Esophagus muscularis mucosa (tissue), 3 donors: ENCODE results near the gene PYGB.

Source experiments
- CTCF ChIP-seq, 3 experiments: fragments of 200-600 bp in 2 of 3; fragments of 450-650 bp in 1 of 3; sonication (generic) in 2 of 3; IDR thresholded peaks; one replicate each; pipeline ENCODE4 v1.5.1; 2017 to 2019; ENCODE audit warnings: antibody characterized with exemption in 3 of 3, mild to moderate bottlenecking in 2 of 3, moderate library complexity in 1 of 3
- POLR2AphosphoS5 ChIP-seq, 2 donors: sonication (generic); formaldehyde crosslinking; IDR thresholded peaks; one replicate each; pipeline ENCODE4 v1.6.1; 2017; ENCODE audit warnings: antibody characterized with exemption in 2 of 2

GRCh38 chr20:25304025-25304549 lies 56.2 kb downstream of the PYGB start:
- no peak for TF ChIP-seq POLR2AphosphoS5 (IDR thresholded peaks at IDR 0.05)
- TF ChIP-seq CTCF (IDR thresholded peaks at IDR 0.05) = no peak
